ENCODE results near the gene KLF12. TPM values are rescaled to one million over a fixed set of nuclear protein-coding genes. Genes with fewer than 3 reads are reported as not detected.

KLF12 gene
- total RNA-seq, 2 experiments from 2014 or later = 24.5 to 25.5 TPM

- no peak for DNase-seq
- intact Hi-C loops (cut with micrococcal nuclease) = no loop called here
- ChIA-PET POLR2A (no interaction called here), CTCF (no interaction called here)
- H3K27ac Mint-ChIP-seq = no peak overlapping the region
- H3K27me3 Mint-ChIP-seq = no peaks in the 10 kb centered on the region
- H3K9me3 Mint-ChIP-seq = no peaks in the 10 kb centered on the region
- H3K4me1 Mint-ChIP-seq (ENCODE audit: low read depth) = peaks cover 64% of the 10 kb centered on the region
- no peak overlapping the region for H3K4me3 Mint-ChIP-seq
- peaks cover 2% of the 10 kb centered on the region for H3K36me3 Mint-ChIP-seq
These were observed 37.1 kb downstream of the KLF12 start for GRCh38 chr13:74097116-74097515.

DNA sequence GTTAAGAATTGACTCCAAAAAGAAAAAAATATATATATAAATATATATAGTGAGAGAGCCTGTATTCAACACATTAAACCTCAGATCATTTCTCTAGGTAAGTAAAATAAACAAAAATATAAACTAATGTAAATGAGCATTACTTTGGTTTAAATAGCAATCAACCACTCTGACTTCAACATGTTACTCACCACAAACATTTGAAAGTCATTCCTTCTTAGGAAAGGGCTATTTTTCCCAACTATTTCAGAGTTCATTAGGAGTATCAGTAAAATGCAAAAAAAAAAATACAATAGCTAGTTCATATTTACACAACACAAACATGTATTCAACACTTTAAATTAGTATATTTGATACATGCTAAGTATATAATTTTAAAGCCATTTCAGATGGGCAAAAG is 40.5 kb downstream of the KLF12 start:
- DNase-seq = no peak
- intact Hi-C loops (cut with micrococcal nuclease) = no loop called here
- peaks cover 66% of the 10 kb centered on the region for H3K4me1 Mint-ChIP-seq (ENCODE audit: low read depth)
- no peak overlapping the region for H3K4me3 Mint-ChIP-seq
- peaks cover 3% of the 10 kb centered on the region for H3K36me3 Mint-ChIP-seq
- ChIA-PET CTCF (interaction anchor here (0.9 to 1.4 kb wide), 2 partner anchors 193 to 245 kb away, joined by 3 to 4 read pairs; no protein-coding TSS in a partner anchor), POLR2A (no interaction called here)
- no peak overlapping the region for H3K27ac Mint-ChIP-seq
- H3K9me3 Mint-ChIP-seq = no peaks in the 10 kb centered on the region
- H3K27me3 Mint-ChIP-seq = no peaks in the 10 kb centered on the region

- peaks cover 71% of the 10 kb centered on the region for H3K4me1 Mint-ChIP-seq (ENCODE audit: low read depth)
- no peaks in the 10 kb centered on the region for H3K9me3 Mint-ChIP-seq
- ChIA-PET POLR2A (no interaction called here), CTCF (no interaction called here)
- H3K36me3 Mint-ChIP-seq = peaks cover 3% of the 10 kb centered on the region
- intact Hi-C loops (cut with micrococcal nuclease) = no loop called here
- no peak overlapping the region for H3K4me3 Mint-ChIP-seq
- peak overlapping the region; percentile 63 for H3K27ac Mint-ChIP-seq
- no peaks in the 10 kb centered on the region for H3K27me3 Mint-ChIP-seq
- no peak for DNase-seq
These were observed 41.5 kb downstream of the KLF12 start for GRCh38 chr13:74092711-74093110.

DNA sequence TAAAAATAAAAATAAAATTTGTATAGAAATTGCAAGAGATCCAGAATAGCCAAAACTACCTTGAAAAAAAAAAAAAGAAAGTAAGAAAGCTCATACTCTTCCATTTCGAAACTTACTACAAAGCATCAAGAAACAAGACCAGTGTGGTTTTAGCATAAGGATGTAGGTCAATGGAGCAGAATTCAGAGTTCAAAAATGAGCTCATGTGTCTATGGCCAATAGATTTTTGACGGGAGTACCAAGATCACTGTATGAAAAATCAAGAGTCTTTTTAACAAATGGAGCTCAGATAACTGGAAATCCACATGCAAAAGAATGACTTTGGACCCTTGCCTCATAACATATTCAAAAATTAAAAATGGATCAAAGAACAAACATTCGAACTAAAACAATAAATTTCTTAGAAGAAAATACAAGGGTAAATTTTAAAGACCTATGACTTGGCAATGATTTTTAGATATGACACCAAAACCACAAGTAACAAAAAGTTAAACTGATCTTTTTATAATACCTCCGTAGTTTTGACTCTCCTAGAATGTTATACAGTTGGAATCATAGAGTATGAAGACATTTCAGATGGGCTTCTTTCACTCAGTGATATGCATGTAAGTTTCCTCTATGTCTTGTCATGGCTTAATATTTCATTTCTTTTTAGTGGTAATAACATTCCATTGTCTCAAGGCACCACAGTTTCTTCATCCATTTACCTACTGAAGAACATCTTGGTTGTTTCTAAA is 43.2 kb downstream of the KLF12 start:
- H3K27ac Mint-ChIP-seq = peak overlapping the region; percentile 83
- peaks cover 3% of the 10 kb centered on the region for H3K9me3 Mint-ChIP-seq
- ChIA-PET POLR2A (interaction anchor here (0.8 to 1.5 kb wide), 3 partner anchors 28 to 140 kb away, joined by 3 read pairs; no protein-coding TSS in a partner anchor), CTCF (no interaction called here)
- peaks cover 66% of the 10 kb centered on the region for H3K4me1 Mint-ChIP-seq (ENCODE audit: low read depth)
- intact Hi-C loops (cut with micrococcal nuclease) = loop anchor here (1.0 to 2.0 kb wide), 2 partner anchors 28 to 37 kb away; no protein-coding TSS in a partner anchor
- H3K27me3 Mint-ChIP-seq = no peaks in the 10 kb centered on the region
- DNase-seq = no peak
- peak overlapping the region; percentile 54 for H3K4me3 Mint-ChIP-seq
- peaks cover 10% of the 10 kb centered on the region for H3K36me3 Mint-ChIP-seq

GRCh38 chr13:74090397-74090796 is 43.8 kb downstream of the KLF12 start:
- no peak for DNase-seq
- CTCF ChIA-PET = no interaction called here
- H3K9me3 Mint-ChIP-seq = peaks cover 3% of the 10 kb centered on the region
- H3K27me3 Mint-ChIP-seq = no peaks in the 10 kb centered on the region
- H3K4me1 Mint-ChIP-seq (ENCODE audit: low read depth) = peaks cover 64% of the 10 kb centered on the region
- H3K4me3 Mint-ChIP-seq = peak overlapping the region; percentile 40
- peaks cover 10% of the 10 kb centered on the region for H3K36me3 Mint-ChIP-seq
- POLR2A ChIA-PET = interaction anchor here (0.8 to 1.5 kb wide), 2 partner anchors 27 to 39 kb away, joined by 3 read pairs; no protein-coding TSS in a partner anchor
- H3K27ac Mint-ChIP-seq = peak overlapping the region; percentile 83
- intact Hi-C loops (cut with micrococcal nuclease) = loop anchor here (2.0 kb wide), 1 partner anchor 28 kb away; no protein-coding TSS in a partner anchor

GRCh38 chr13:74087357-74087756 is 46.8 kb downstream of the KLF12 start:
- peaks cover 77% of the 10 kb centered on the region for H3K4me1 Mint-ChIP-seq (ENCODE audit: low read depth)
- intact Hi-C loops (cut with micrococcal nuclease) = no loop called here
- no peak overlapping the region for H3K27ac Mint-ChIP-seq

More at GRCh38 chr13:74087357-74087756, 46.8 kb downstream of the KLF12 start:
- H3K27me3 Mint-ChIP-seq = no peaks in the 10 kb centered on the region
- CTCF ChIA-PET = interaction anchor here (0.7 to 1.1 kb wide), 3 partner anchors 14 to 199 kb away, joined by 3 to 4 read pairs (median 3); no protein-coding TSS in a partner anchor
- DNase-seq = no peak
- peaks cover 10% of the 10 kb centered on the region for H3K36me3 Mint-ChIP-seq
- no peak overlapping the region for H3K4me3 Mint-ChIP-seq
- peaks cover 3% of the 10 kb centered on the region for H3K9me3 Mint-ChIP-seq
- POLR2A ChIA-PET = interaction anchor here (0.8 kb wide), 2 partner anchors 47 to 138 kb away, joined by 3 to 4 read pairs; partner anchors contain the start of gene KLF12
